LNCAP (cell line): ENCODE measurements around the gene AP1S2.

Experiments
- TF ChIP-seq, protein P1 (sequence below): fragments of 450-650 bp; IDR thresholded peaks from 2 replicates; pipeline ENCODE4 v1.5.1; 2017; ENCODE audit warnings: mild to moderate bottlenecking

AP1S2 gene

DNA sequence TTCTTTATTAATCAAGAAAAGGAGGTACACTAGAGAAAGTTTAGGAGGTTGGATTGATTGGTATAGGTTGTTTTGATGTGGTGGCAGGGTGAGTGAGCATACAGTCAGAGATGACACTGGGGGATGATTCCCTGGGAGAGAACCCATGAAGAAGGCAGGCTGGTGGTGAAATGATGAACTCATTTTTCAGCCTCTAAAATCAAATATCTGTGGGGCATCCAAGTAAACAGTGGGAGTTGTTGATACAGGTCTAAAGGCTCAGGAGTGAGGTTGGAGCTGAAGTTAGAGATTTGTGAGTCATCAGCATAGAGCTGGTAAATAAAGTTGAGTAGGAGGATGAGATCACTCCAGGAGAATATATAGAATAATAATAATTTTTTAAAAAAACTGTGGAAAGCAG is 10.0 kb upstream of the AP1S2 start:
- TF ChIP-seq, protein P1, sequence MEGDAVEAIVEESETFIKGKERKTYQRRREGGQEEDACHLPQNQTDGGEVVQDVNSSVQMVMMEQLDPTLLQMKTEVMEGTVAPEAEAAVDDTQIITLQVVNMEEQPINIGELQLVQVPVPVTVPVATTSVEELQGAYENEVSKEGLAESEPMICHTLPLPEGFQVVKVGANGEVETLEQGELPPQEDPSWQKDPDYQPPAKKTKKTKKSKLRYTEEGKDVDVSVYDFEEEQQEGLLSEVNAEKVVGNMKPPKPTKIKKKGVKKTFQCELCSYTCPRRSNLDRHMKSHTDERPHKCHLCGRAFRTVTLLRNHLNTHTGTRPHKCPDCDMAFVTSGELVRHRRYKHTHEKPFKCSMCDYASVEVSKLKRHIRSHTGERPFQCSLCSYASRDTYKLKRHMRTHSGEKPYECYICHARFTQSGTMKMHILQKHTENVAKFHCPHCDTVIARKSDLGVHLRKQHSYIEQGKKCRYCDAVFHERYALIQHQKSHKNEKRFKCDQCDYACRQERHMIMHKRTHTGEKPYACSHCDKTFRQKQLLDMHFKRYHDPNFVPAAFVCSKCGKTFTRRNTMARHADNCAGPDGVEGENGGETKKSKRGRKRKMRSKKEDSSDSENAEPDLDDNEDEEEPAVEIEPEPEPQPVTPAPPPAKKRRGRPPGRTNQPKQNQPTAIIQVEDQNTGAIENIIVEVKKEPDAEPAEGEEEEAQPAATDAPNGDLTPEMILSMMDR: no peak

DNA sequence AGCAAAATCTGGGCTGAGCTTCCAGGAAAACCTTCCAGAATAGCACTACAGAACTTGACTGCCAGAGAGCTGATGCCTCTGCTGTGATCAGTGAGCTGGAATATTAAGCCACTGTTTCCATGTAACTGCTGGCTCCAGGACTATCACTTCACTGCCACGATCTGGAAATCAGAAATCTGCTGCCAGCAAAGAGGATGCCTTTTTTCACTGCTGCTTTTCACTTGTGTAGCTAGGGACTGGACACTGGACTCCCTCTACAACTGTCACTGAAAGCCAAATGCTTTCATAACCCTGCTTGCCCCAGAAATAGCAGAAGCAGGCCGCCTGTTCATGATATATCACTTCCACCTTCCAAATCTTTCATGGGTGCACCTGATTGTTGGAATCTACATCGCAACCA is 9.4 kb upstream of the AP1S2 start:
- TF ChIP-seq, protein P1: no peak

DNA sequence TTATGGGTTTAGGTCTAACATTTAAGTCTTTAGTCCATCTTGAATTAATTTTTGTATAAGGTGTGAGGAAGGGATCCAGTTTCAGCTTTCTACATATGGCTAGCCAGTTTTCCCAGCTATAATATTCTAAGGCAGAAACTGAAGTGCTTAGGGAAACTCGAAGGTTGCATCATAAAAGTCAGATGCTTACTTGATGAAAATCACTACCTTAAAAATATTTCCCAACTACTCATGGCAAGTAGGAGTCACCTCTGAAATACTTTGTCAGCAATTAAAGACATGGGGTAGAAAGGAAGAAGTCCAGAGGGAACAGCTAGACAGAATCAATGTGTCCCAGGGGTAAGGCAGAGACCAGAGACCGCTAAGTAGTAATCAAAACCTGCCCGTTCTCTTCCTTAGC is 6.3 kb upstream of the AP1S2 start:
- TF ChIP-seq, protein P1: no peak

DNA sequence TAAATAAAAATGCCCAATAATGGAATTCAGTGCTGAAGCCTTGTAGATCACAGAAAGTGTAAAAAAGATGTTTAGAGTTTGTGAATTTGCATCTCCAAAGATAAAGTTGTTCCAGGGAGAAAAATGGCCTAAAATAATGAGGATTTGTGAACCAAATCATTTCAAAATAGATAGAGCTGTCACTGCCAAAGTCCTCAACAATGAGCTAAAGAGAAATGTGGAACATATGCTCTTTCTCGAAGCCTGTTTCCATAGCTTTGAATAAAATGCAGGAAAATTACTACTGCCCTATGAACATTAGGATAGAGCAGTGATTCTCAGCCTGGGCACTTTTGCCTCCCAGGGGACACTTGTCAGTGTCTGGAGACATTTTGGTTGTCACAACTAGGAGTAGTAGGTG is 3.4 kb upstream of the AP1S2 start:
- TF ChIP-seq, protein P1: no peak

DNA sequence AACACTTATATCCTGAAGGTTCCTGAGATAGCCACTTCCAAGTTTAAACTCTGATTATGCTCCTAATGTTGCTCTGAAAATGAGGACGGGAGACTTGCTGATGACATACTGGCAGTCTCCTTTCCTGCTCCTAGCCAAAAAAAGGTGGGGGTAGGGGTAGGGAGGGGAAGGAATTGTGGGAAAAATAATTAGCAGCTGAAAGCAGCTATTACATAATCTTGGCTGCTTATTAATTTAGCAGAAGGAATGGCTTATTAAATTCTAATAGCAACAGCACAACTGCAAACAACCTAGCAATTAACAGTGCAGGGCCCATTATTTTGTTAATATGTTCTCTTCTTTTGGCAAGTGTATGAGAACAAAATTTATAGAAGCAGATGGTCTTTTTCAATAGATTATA is 2.0 kb upstream of the AP1S2 start:
- TF ChIP-seq, protein P1: no peak

DNA sequence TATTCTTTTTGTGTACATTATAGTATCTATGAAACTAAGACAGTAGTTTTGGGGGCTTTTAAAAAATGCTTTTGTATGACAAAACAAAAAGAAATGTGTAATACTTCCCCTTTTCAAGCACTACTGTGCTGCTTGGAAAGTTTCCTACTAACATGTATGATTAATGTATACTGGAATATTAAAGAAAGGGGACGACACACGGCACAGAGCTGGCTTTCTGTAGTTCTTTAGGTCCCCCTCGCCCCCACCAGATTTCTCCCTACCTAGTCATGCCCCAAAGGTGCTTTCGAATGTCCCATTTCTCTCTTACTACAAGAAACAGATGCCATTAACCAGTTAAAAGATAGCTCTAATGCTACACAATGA is 1.6 kb upstream of the AP1S2 start:
- TF ChIP-seq, protein P1: no peak

DNA sequence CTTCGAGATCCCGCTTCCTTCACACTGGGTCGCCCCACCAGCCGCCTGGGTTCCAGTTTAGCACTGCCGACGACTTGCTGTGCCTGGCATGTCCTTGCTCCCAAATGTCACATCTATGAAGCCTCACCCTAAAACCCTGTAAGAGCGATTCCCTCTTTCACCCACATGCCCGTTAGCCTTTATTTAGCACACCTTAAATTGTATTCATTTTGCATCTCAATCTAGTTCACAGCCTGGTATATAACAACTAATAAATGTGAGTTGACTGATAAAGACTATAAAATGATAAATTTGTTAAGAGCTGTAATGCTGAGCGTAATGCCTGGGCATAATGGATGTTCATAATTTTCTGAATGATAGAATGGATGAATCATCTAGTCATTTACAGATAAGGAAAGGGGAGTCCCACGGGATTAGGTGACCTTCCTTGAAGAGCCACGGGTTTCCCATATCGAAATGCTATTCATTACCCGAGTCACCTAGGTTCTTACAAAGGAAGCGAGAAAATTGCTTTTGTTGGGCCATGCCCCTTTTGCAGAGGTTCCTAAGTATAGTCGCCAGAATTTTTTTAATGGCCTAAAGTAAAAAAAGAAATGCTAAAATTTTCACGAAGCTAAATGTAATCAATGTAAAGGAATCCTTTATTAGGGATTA is 1.1 kb upstream of the AP1S2 start:
- TF ChIP-seq, protein P1: no peak

DNA sequence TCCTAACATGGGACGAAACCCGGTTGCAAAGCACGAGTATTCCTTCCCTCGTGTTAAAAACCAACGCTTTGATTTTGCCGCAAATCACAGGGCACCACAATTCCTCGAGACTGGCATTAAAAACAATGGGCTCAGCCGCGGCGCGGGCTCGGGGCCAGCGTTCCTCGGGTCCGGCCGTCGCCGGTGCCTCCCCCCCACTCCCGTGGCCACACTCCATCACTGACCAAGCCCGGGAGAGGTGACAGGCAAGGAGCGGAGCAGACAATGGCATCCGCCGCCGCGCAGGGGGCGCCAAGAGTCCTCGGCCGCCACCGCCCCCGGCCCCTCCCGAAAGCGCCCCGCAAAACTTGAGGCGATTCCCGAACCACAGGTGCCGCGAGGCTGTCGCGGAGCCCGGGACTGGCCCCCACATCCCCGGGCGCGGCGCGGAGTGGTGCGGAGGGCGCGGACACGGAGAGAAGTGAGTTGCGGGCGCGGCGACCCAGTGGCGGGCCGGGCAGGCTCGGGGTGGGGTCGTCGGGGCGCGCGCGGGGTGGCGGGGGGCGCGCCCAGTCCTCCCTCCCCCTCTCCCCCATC is 445 bp downstream of the AP1S2 start:
- TF ChIP-seq, protein P1: peak; percentile 24; the same call in 1 of the 2 replicates
